Chondrocyte (in vitro differentiated cells): ENCODE data around the gene ZSWIM5. TPM values are rescaled to one million over a fixed set of nuclear protein-coding genes. Genes with fewer than 3 reads are reported as not detected.
"Not testable (repeated sequence)": the region's sequence is repeated elsewhere in the genome, so short reads cannot be mapped to it uniquely, and the experiment has no call there.

Experiments used
- DNase-seq: peaks from one replicate; pipeline ENCODE4 v3.0.0; 2021; ENCODE audit warnings: mixed read lengths, low spot score
- H3K27ac Mint-ChIP-seq: one replicate; pipeline ENCODE4 v1.8.0; 2021; ENCODE audit warnings: mild to moderate bottlenecking, moderate library complexity, mixed read lengths; ENCODE audit not compliant: unreplicated experiment
- H3K27me3 Mint-ChIP-seq: 2 replicates; pipeline ENCODE4 v1.8.0; 2021; ENCODE audit warnings: low read depth, mixed read lengths
- H3K36me3 Mint-ChIP-seq: 2 replicates; pipeline ENCODE4 v1.8.0; 2021; ENCODE audit warnings: low read depth, mixed read lengths
- H3K4me1 Mint-ChIP-seq: 2 replicates; pipeline ENCODE4 v1.8.0; 2021; ENCODE audit warnings: low read depth, mild to moderate bottlenecking, mixed read lengths
- H3K4me3 Mint-ChIP-seq: one replicate; pipeline ENCODE4 v1.8.0; 2021; ENCODE audit warnings: mild to moderate bottlenecking, moderate library complexity, mixed read lengths; ENCODE audit not compliant: unreplicated experiment
- H3K9me3 Mint-ChIP-seq: 2 replicates; pipeline ENCODE4 v1.8.0; 2021; ENCODE audit warnings: low read depth, mixed read lengths
- total RNA-seq: library from RNA; stranded (reverse); gene quantifications from 3 replicates; pipeline ENCODE4 v1.2.1, GENCODE V29; 2021
- TF ChIP-seq, protein P1 (sequence below): fragments of 200-600 bp; sonication (generic); IDR thresholded peaks from 2 replicates; pipeline ENCODE4 v1.5.0; 2021; ENCODE audit warnings: antibody characterized with exemption, mild to moderate bottlenecking, moderate library complexity

ZSWIM5 gene
- total RNA-seq, 1 donor from 2014 or later = 1.0 TPM

DNA sequence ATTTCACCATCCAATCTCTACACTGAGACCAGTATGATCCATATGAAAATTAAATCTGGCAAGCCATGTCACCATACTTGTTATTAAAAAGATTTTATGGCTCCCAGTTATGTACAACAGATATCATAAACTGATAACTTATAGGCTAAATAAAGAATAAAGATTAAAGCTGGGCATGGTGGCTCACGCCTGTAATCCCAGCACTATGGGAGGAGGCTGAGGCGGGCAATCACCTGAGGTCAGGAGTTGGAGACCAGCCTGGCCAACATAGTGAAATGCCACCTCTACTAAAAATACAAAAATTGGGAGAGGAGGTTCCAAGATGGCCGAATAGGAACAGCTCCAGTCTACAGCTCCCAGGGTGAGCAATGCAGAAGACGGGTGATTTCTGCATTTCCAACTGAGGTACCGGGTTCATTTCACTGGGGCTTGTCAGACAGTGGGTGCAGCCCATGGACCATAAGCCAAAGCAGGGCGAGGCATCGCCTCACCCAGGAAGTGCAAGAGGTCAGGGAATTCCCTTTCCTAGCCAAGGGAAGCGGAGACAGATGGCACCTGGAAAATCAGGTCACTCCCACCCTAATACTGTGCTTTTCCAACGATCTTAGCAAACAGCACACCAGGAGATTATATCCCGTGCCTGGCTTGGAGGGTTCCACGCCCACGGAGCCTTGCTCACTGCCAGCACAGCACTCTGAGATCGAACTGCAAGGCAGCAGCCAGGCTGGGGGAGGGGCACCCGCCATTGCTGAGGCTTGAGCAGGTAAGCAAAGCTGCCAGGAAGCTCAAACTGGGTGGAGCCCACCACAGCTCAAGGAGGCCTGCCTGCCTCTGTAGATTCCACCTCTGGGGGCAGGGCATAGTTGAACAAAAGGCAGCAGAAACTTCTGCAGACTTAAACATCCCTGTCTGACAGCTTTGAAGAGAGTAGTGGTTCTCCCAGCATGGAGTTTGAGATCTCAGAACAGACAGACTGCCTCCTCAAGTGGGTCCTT is 44.1 kb downstream of the ZSWIM5 start:
- H3K27me3 Mint-ChIP-seq = peaks cover 12% of the 10 kb centered on the region
- H3K4me1 Mint-ChIP-seq, H3K36me3 Mint-ChIP-seq, H3K27ac Mint-ChIP-seq, H3K4me3 Mint-ChIP-seq, DNase-seq: not testable (repeated sequence)
- peaks cover 26% of the 10 kb centered on the region for H3K9me3 Mint-ChIP-seq

DNA sequence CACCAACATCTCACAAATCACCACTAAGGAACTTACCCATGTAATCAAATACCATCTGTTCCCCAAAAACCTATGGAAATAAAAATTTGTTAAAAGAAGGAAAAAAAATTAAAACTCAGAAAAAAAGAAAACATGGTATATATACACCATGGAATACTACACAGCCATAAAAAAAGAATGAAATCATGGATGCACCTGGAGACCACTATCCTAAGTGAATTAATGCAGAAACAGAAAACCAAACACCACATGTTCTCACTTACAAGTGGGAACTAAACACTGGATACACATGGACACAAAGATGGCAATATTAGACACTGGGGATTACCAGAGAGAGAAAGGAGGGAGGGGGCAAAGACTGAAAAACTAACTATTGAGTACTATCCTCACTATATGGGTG is 50.4 kb downstream of the ZSWIM5 start:
- H3K4me3 Mint-ChIP-seq = no peak overlapping the region
- no peak overlapping the region for H3K27ac Mint-ChIP-seq
- TF ChIP-seq, protein P1, sequence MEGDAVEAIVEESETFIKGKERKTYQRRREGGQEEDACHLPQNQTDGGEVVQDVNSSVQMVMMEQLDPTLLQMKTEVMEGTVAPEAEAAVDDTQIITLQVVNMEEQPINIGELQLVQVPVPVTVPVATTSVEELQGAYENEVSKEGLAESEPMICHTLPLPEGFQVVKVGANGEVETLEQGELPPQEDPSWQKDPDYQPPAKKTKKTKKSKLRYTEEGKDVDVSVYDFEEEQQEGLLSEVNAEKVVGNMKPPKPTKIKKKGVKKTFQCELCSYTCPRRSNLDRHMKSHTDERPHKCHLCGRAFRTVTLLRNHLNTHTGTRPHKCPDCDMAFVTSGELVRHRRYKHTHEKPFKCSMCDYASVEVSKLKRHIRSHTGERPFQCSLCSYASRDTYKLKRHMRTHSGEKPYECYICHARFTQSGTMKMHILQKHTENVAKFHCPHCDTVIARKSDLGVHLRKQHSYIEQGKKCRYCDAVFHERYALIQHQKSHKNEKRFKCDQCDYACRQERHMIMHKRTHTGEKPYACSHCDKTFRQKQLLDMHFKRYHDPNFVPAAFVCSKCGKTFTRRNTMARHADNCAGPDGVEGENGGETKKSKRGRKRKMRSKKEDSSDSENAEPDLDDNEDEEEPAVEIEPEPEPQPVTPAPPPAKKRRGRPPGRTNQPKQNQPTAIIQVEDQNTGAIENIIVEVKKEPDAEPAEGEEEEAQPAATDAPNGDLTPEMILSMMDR = no peak
- H3K27me3 Mint-ChIP-seq = peaks cover 12% of the 10 kb centered on the region
- peaks cover 9% of the 10 kb centered on the region for H3K4me1 Mint-ChIP-seq
- DNase-seq = no peak
- peaks cover 15% of the 10 kb centered on the region for H3K9me3 Mint-ChIP-seq
- H3K36me3 Mint-ChIP-seq = peaks cover 2% of the 10 kb centered on the region

DNA sequence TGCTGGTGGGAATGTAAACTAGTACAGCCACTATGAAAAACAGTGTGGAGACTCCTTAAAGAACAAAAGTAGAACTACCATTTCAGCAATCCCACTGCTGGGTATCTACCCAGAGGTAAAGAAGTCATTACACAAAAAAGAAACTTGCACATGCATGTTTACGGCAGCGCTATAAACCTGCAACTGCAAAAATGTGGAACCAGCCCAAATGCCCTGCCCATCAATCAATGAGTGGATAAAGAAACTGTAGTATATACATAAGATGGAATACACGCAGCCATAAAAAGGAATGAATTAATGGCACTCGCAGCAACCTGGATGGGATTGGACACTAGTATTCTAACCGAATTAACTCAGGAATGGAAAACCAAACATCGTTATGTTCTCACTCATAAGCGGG is 51.0 kb downstream of the ZSWIM5 start:
- Mint-ChIP-seq H3K4me1 (peaks cover 9% of the 10 kb centered on the region), H3K4me3 (no peak overlapping the region), H3K27me3 (peaks cover 12% of the 10 kb centered on the region), H3K27ac (no peak overlapping the region), H3K9me3 (peaks cover 15% of the 10 kb centered on the region), H3K36me3 (peaks cover 2% of the 10 kb centered on the region)
- DNase-seq = no peak
- TF ChIP-seq, protein P1 = no peak

DNA sequence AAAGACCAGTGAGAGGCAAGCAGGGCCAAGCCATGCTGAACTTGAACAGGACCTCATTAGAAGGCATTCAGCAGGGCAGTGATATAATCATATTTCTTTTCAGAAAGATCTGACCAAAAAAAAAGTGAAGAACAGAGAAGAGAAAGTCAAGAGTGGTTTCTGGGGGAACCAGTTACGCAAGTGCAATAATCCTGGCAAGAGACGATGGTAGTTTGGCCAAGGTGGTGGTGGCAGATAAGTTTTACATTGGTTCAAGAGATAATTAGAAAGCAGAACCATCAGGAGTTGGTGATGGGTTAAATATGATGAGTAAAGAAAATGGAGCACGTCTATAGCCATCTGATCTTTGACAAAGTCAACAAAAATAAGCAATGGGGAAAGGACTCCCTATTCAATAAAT is 54.3 kb downstream of the ZSWIM5 start:
- TF ChIP-seq, protein P1 = no peak
- Mint-ChIP-seq H3K4me1 (peaks cover 9% of the 10 kb centered on the region), H3K27me3 (peaks cover 9% of the 10 kb centered on the region), H3K4me3 (no peak overlapping the region), H3K9me3 (peaks cover 15% of the 10 kb centered on the region), H3K27ac (no peak overlapping the region), H3K36me3 (no peaks in the 10 kb centered on the region)
- DNase-seq = no peak

DNA sequence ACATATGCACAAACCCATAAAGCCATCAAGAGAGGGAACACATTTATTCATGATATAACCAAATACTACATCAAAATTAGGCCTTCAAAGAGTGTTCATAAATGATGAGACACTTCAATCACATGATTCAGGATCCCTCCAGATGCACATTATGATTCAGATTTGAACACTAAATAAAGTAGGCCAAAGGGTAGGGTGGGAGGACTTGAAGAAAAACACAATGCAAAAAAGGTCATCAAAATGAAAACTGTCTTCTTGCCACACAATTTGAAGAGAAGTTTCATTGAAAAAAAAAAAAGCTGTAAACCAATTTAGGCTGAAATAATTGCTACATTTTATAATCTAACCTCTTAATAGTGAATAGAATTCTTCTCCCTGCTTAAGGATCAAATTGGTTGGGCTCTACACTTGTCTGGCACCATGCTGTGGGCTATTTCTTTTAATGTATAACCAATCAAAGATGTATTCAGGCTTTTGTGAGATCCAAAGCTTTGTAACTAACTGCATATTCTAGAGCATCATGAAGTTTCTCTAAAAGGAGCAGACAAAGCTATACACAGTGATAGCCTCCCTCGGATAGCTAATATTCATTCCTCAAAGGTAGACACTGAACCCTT is 58.1 kb downstream of the ZSWIM5 start:
- TF ChIP-seq, protein P1 = no peak
- H3K9me3 Mint-ChIP-seq = no peaks in the 10 kb centered on the region
- peaks cover 9% of the 10 kb centered on the region for H3K4me1 Mint-ChIP-seq
- no peak overlapping the region for H3K4me3 Mint-ChIP-seq
- no peak overlapping the region for H3K27ac Mint-ChIP-seq
- no peak for DNase-seq
- no peaks in the 10 kb centered on the region for H3K36me3 Mint-ChIP-seq
- H3K27me3 Mint-ChIP-seq = peaks cover 2% of the 10 kb centered on the region
